Subcutaneous adipose tissue (tissue), 4 donors: Measurements from ENCODE around the gene PFKFB2. TPM values are rescaled to one million over a fixed set of nuclear protein-coding genes. Genes with fewer than 3 reads are reported as not detected.

Source experiments
- total RNA-seq, 4 donors: library from RNA; depleted of rRNA; stranded (reverse); fragments of >200 nt; gene quantifications; one replicate each; pipeline ENCODE4 v1.1.0, GENCODE V29; 2016
- TF ChIP-seq, protein P1 (sequence below): fragments of 450-650 bp; IDR thresholded peaks from one replicate; pipeline ENCODE4 v1.5.1; 2016; ENCODE audit warnings: low read depth, mild to moderate bottlenecking, control low read depth, antibody characterized with exemption, moderate library complexity

The PFKFB2 gene
- total RNA-seq, 4 donors from 2014 or later: 5.1 to 7.5 (median 5.8) TPM

DNA sequence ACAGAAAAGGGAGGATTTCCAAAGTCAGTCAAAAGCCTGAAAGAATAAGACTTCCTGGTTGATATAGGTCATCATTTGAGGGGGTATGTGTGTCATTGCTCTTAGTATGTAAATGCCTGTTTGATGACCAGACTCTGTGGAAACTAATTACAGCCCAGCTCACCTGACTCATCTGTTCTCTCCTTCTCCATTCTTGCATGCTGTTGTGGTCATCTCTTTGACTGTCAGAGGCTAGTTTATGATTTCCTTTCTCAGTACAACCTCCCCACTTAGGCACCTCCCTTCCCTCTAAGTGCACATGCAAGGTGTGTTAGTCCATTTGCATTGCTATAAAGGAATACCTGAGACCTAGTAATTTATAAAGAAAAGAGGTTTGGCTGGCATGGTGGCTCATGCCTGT is 18.1 kb upstream of the PFKFB2 start:
- TF ChIP-seq, protein P1, sequence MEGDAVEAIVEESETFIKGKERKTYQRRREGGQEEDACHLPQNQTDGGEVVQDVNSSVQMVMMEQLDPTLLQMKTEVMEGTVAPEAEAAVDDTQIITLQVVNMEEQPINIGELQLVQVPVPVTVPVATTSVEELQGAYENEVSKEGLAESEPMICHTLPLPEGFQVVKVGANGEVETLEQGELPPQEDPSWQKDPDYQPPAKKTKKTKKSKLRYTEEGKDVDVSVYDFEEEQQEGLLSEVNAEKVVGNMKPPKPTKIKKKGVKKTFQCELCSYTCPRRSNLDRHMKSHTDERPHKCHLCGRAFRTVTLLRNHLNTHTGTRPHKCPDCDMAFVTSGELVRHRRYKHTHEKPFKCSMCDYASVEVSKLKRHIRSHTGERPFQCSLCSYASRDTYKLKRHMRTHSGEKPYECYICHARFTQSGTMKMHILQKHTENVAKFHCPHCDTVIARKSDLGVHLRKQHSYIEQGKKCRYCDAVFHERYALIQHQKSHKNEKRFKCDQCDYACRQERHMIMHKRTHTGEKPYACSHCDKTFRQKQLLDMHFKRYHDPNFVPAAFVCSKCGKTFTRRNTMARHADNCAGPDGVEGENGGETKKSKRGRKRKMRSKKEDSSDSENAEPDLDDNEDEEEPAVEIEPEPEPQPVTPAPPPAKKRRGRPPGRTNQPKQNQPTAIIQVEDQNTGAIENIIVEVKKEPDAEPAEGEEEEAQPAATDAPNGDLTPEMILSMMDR: no peak

DNA sequence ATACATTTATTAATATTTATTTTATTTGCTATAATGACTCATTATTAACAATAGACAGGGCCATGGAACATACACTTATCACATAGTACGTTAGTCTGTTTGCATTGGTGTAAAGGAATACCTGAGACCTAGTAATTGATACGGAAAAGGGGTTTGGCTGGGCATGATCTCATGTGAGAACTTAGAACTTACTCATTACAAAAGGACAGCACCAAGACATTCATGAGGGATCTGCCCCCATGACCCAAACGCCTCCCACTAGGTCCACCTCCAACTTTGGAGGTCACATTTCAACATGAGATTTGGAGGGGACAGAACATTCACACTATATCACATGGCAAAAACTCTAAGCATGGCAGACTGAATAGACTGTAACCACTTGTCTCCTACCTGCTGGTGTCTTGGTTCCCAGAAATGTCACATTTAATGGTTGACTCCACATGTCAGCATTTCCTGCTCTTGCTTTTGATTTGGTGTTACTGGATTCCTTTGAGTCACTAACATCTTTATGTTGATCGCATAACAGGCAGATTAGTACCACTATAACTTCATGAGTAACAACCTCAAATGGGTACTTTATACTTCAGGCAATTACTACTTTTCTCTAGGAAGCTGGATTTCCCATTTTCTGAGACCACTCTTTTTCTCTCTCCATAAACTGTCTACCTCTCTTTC is 17.1 kb upstream of the PFKFB2 start:
- TF ChIP-seq, protein P1: no peak

DNA sequence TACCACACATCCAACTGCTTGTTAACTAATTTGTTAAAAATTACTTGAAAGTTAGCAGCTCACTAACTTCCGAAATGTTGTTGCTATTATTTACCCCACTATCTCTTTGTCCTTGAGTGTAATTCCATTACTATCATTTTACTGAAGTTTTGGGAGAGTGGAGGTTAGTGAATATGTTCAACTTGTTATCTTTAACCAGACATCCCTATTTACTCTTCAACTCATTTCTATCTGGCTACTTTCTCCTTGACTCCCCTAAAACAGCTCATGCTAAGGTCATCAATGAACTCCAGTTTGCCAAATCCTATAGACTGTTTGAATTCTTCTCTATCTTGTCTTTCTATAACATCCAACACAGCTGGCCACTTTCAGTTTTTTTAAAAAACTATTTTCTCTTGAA is 16.2 kb upstream of the PFKFB2 start:
- TF ChIP-seq, protein P1: no peak

DNA sequence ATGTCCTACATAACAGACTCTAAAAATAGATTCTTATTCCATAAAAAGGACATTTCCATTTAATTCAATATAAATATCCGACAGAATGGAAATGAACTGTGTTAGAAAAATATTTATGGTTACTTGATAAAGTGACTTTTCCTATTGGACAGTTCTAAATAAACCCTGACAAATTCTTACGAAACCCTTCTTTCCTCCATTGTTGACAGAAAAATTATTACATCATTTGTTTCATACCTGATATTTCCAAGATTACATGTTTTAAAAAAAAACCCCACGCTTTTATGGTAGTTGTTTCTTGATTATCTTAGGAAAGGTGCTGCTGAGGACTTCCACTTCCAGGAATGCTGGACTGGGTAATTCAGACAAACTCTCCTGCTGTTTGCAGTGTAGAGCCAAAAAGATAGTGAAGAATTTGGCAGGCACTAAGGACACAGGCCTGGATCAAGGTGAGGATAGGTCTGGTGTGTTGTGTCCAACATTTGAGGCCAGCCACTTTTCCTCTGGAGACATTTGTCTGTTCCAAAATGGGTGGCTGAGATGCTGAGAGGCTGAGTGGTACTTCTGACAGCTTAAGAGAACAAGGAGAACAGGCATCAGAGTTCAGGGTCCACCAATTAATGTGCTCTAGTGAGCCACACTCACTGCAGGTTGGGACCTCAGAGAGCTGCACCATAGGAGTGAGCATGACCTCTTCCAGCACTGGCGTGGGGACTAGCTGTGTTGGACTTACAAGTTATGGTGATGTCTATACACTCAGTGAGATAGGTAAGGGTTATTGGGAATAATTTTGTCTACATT is 13.5 kb upstream of the PFKFB2 start:
- TF ChIP-seq, protein P1: no peak

DNA sequence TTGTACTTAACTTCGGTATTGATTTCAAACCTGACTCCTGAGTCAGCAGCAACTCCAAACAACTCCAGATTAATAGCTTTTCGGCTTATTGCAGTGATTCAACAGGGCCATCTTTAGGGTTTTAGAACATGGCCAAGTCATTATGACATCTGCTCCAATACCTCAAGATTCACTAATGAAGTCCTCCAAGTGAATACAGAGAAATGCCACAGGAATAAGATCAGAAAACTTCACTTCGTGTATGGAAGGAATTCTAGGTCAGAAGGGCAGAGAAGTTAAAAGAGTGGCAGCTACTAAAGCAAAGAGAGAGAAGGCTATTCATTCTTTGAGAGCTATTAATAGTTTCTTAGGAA is 12.9 kb upstream of the PFKFB2 start:
- TF ChIP-seq, protein P1: no peak

DNA sequence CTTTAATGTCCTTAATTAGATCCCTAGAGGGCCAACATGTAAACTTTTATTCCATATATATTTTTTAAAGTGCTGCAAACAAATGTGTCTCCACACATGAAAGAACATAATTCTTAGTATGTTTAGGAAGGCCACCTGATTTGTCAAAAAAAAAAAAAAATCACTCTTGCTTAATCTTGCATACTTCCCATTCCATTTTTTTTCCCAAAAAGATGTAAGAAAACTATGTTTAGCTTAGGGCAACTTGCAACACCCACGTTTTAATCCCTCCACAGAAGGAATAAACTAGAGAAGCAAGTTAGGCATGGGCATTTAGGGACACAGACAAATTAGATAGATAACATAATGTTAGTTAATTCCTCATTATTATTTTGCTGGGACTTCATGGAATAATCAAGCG is 7.6 kb upstream of the PFKFB2 start:
- TF ChIP-seq, protein P1: no peak

DNA sequence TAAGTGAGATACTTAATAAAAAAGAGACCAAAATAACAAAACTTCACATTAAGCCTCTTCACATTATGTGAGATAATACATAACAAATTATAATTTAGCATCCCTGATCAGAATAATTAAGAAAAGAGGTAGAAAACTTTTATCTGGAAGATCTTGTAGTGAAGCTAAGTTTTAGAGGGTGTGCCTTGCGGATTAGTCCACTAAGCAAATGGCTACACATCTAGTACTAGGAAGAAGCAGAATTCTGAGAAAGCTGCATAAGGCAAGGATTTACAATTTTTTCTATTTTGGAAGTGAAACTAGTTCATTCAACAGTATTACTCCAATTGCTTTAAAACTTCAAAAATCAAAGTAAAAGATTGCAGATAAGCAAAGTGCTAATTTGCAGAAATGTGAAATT is 5.6 kb upstream of the PFKFB2 start:
- TF ChIP-seq, protein P1: no peak
